HG02763 (cell line): ENCODE measurements around the gene POT1.

Experiments used
- ATAC-seq: cut with Tn5 transposase; IDR thresholded peaks from one replicate; pipeline ENCODE4 v1.9.1; 2021; ENCODE audit warnings: mild to moderate bottlenecking, moderate library complexity; ENCODE audit not compliant: unreplicated experiment

Gene POT1

DNA sequence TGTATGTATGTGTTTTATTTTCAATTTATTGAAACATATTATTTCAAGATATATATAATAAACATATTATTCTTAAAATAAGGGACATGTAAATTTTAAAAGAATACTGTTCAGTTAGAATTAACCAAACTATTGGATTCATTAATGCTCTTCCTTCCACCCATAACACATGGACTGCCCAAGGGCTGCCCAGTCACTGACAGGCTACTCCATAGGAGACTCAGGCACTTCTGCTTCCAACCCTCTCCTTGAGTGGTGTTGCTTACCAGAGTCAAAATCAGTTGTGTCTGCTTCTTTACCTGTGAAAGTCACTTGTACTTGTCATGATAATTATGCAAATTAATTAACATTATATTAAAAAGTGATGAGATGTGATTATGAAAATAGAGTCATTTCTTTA, 154.2 kb downstream of the POT1 start:
- no peak for ATAC-seq

DNA sequence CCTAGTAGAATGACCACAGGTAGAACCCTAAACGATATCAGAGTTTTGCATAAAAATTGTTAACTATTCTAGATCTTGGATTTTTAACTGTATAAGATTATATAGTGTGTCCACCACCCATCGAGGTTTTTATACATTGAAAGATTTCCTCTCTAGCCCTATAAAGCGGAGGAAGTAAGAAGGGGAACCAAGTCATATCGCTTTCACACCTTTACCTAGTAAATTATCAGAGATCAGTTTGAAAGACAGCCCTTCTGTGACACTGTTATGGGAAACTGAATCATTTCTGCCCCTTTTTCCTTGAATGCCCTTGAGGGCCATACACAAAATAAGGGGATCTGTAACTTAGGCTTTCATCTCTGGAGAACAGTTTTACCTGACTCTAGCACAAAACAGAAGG, 155.7 kb downstream of the POT1 start:
- ATAC-seq, result no peak

DNA sequence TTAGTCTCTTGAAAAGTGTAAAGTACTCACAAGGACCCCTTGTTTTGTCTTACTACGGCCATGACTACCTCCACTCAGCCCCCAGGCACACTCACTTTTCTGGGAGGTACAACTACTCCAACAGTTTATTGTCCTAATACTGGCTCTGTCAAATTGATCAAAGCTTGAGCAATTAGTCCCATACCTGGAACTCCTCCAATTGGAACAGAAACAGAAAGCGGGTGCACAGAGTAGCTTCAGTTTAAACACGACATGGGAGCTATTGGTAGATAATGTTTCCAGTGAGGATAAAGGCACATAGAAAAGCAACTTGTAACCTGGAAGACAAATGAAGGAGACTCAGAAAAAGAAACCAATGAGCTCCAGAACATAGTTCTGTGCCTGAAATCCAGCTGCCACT, 156.3 kb downstream of the POT1 start:
- ATAC-seq, result no peak
